ENCODE measurements around the gene MCM3AP. TPM values are rescaled to one million over a fixed set of nuclear protein-coding genes. Genes with fewer than 3 reads are reported as not detected.

MCM3AP gene
- total and polyA plus RNA-seq, 9 of the 15 experiments (the other 6 are each of a cell fraction or from before 2014, with no cell fraction given): 6.5 to 179 (median 69.6) TPM

DNA sequence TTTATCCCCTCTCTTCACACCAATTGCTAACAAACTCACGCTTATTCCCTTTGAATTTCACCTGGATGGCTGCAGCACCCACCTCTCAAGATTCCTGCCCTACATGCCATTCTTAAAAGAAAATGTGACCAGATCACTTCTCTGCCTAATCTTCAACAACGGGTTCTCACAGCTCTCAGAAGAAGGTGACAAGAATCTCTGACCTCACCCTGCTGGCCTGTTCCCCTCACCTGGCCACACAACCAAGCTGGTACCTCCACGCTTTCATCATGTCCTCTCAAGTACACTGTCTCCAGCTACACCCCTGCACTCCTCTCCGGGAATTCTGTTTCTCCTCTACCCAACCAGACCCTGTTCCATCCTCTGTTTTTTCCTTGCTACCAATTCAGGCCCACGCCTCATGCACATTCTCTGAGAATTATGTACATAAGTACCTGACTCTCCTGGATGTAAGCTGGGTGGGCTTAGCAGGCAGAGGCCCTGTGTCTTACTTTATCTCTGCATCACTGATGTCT is 50.9 kb downstream of the MCM3AP start (continued):
- TF ChIP-seq NKRF (IDR thresholded peaks at IDR 0.05; ENCODE audit: borderline replicate concordance): no peak
- no peak for TF ChIP-seq TCF3 (CRISPR knock-in tag; IDR thresholded peaks at IDR 0.05)
- TF ChIP-seq ZNF224 (CRISPR knock-in tag; IDR thresholded peaks at IDR 0.05): no peak
- no peak for TF ChIP-seq THRAP3 (IDR thresholded peaks at IDR 0.05; ENCODE audit: borderline replicate concordance)
- TF ChIP-seq CREB1 (IDR thresholded peaks at IDR 0.05): no peak
- no peak for TF ChIP-seq CREB1 (CRISPR knock-in tag; IDR thresholded peaks at IDR 0.05)
- 0 out of 2 replicates have a peak, but pooled peaks have one; percentile 34 for TF ChIP-seq POLR2AphosphoS2 (IDR thresholded peaks at IDR 0.05; ENCODE audit: low read length)
- no peak for TF ChIP-seq SIRT6 (IDR thresholded peaks at IDR 0.05; ENCODE audit: low read depth, low read length)
- no peak for TF ChIP-seq XRCC3 (IDR thresholded peaks at IDR 0.05)
- peak; percentile 47 for TF ChIP-seq SUPT5H (IDR thresholded peaks at IDR 0.05)
- TF ChIP-seq HDAC6 (IDR thresholded peaks at IDR 0.05; ENCODE audit: low read depth, low read length): no peak
- TF ChIP-seq TRIM25 (IDR thresholded peaks at IDR 0.05; ENCODE audit: borderline replicate concordance): no peak
- TF ChIP-seq KLF6 (CRISPR knock-in tag; IDR thresholded peaks at IDR 0.05; ENCODE audit: borderline replicate concordance): no peak
- TF ChIP-seq HMGN3 (IDR thresholded peaks at IDR 0.05; ENCODE audit: borderline replicate concordance, extremely low read depth, insufficient read length, low read depth, low read length): no peak
- TF ChIP-seq, protein P1, sequence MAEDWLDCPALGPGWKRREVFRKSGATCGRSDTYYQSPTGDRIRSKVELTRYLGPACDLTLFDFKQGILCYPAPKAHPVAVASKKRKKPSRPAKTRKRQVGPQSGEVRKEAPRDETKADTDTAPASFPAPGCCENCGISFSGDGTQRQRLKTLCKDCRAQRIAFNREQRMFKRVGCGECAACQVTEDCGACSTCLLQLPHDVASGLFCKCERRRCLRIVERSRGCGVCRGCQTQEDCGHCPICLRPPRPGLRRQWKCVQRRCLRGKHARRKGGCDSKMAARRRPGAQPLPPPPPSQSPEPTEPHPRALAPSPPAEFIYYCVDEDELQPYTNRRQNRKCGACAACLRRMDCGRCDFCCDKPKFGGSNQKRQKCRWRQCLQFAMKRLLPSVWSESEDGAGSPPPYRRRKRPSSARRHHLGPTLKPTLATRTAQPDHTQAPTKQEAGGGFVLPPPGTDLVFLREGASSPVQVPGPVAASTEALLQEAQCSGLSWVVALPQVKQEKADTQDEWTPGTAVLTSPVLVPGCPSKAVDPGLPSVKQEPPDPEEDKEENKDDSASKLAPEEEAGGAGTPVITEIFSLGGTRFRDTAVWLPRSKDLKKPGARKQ (CRISPR knock-in tag; IDR thresholded peaks at IDR 0.05): no peak
- no peak for TF ChIP-seq ZNF717 (CRISPR knock-in tag; IDR thresholded peaks at IDR 0.05)

Measured in K562 (cell line).